HCT116 (cell line): Measurements from ENCODE around the gene METTL1. TPM values are rescaled to one million over a fixed set of nuclear protein-coding genes. Genes with fewer than 3 reads are reported as not detected.

Experiments
- ATAC-seq: fragments of 200-7000 bp; cut with Tn5 transposase; 2 replicates; pipeline ENCODE4 v1.9.1; 2020; ENCODE audit warnings: mild to moderate bottlenecking, moderate library complexity
- BruUV-seq: library from RNA; stranded (reverse); fragments of 400-500 nt; replicated peaks from 2 replicates; lab custom pipeline; 2021; lab: Mats Ljungman, UMichigan
- CTCF ChIA-PET: fragments of 300-600 bp; sonication (Branson Sonifier 250); formaldehyde crosslinking; loops from one replicate; lab custom pipeline; 2021; ENCODE audit warnings: antibody characterized with exemption; lab: Charles Lee
- POLR2A ChIA-PET: fragments of 300-600, 350-600 bp; sonication (Branson Sonifier 250); formaldehyde crosslinking; loops from one replicate; lab custom pipeline; 2021; ENCODE audit warnings: antibody characterized with exemption; lab: Charles Lee
- RAD21 ChIA-PET, 2 experiments: fragments of 300-600 bp; sonication (Branson Sonifier 250); formaldehyde crosslinking; loops; one replicate each; lab custom pipeline; 2023; ENCODE audit warnings: low total read pairs in 2 of 2; ENCODE audit not compliant: uncharacterized antibody in 2 of 2, unreplicated experiment in 2 of 2, low non-redundant PET in 1 of 2; lab: Charles Lee
- DNase-seq: peaks from one replicate; pipeline ENCODE4 v3.0.0-alpha.2; 2010; ENCODE audit warnings: low read depth, low spot score
- H2AFZ ChIP-seq: fragments of 200-600 bp; shearing (Covaris generic), sonication (generic); 2 replicates; pipeline ENCODE4 v1.6.1; 2017; ENCODE audit warnings: low read depth, mixed run types, mixed read lengths, antibody characterized with exemption, low read length; ENCODE audit not compliant: poor library complexity, severe bottlenecking
- H3K27ac ChIP-seq: 2 replicates; pipeline ENCODE4 v1.5.1; 2012; ENCODE audit warnings: low read depth, low read length
- H3K27me3 ChIP-seq: fragments of 200-600 bp; sonication (generic); 2 replicates; pipeline ENCODE4 v1.6.1; 2016; ENCODE audit warnings: mixed run types, low read length, mixed read lengths; ENCODE audit not compliant: insufficient read depth
- H3K36me3 ChIP-seq, 2 experiments: fragments of 200-500 bp in 1 of 2; fragments of 200-600 bp in 1 of 2; sonication (Bioruptor generic) in 1 of 2; sonication (generic) in 1 of 2; 2 replicates each; pipeline versions ENCODE4 v1.5.1 to v1.6.1; 2014 to 2016; ENCODE audit warnings: low read length in 2 of 2, inconsistent platforms in 1 of 2, mixed read lengths in 1 of 2, mixed run types in 1 of 2; ENCODE audit not compliant: insufficient read depth in 2 of 2, control insufficient read depth in 1 of 2
- H3K4me1 ChIP-seq, 2 experiments: fragments of 200-600 bp in 1 of 2; sonication (generic) in 1 of 2; 2 replicates each; pipeline versions ENCODE4 v1.5.1 to v1.6.1; 2012 to 2017; ENCODE audit warnings: low read length in 2 of 2, inconsistent platforms in 1 of 2, mild to moderate bottlenecking in 1 of 2, mixed read lengths in 1 of 2, mixed run types in 1 of 2, moderate library complexity in 1 of 2; ENCODE audit not compliant: insufficient read depth in 2 of 2, control insufficient read depth in 1 of 2
- H3K4me2 ChIP-seq: fragments of 200-600 bp; sonication (generic); 2 replicates; pipeline ENCODE4 v1.6.1; 2017; ENCODE audit warnings: mixed run types, low read length, mixed read lengths
- H3K4me3 ChIP-seq, 2 experiments: fragments of 200-600 bp in 1 of 2; sonication (generic) in 1 of 2; replicated peaks in 1 of 2; 2 replicates each; pipeline ENCODE4 v1.5.1; 2011 to 2016; ENCODE audit warnings: low read length in 2 of 2, control low read depth in 1 of 2, low read depth in 1 of 2, mild to moderate bottlenecking in 1 of 2, mixed read lengths in 1 of 2, mixed run types in 1 of 2
- H3K79me2 ChIP-seq: fragments of 200-600 bp; sonication (generic); 2 replicates; pipeline ENCODE4 v1.6.1; 2017; ENCODE audit warnings: mild to moderate bottlenecking, mixed run types, low read length, moderate library complexity, mixed read lengths; ENCODE audit not compliant: insufficient read depth
- H3K9ac ChIP-seq: fragments of 200-600 bp; sonication (generic); 2 replicates; pipeline ENCODE4 v1.6.1; 2016; ENCODE audit warnings: low read length, mixed read lengths
- H3K9me2 ChIP-seq: fragments of 200-600 bp; sonication (generic), shearing (Covaris generic); 2 replicates; pipeline ENCODE4 v1.6.1; 2017; ENCODE audit warnings: mixed run types, mild to moderate bottlenecking, moderate library complexity; ENCODE audit not compliant: insufficient read depth
- H3K9me3 ChIP-seq, 2 experiments: fragments of 200-500 bp in 1 of 2; fragments of 200-600 bp in 1 of 2; sonication (Bioruptor generic) in 1 of 2; sonication (generic) in 1 of 2; 2 replicates each; pipeline ENCODE4 v1.6.1; 2014 to 2017; ENCODE audit warnings: low read length in 2 of 2, mixed read lengths in 2 of 2, inconsistent platforms in 1 of 2, low read depth in 1 of 2, mild to moderate bottlenecking in 1 of 2, mixed run types in 1 of 2, moderate library complexity in 1 of 2; ENCODE audit not compliant: control insufficient read depth in 1 of 2, insufficient read depth in 1 of 2
- H4K20me1 ChIP-seq: fragments of 200-600 bp; sonication (generic), shearing (Covaris generic); 2 replicates; pipeline ENCODE4 v1.6.1; 2017; ENCODE audit warnings: mixed run types, mild to moderate bottlenecking, moderate library complexity; ENCODE audit not compliant: insufficient read depth
- FOSL1 ChIP-seq: IDR thresholded peaks from 2 replicates; pipeline ENCODE4 v1.6.1; 2012; ENCODE audit warnings: low read depth
- SP1 ChIP-seq: IDR thresholded peaks from 2 replicates; pipeline ENCODE4 v1.6.1; 2012; ENCODE audit warnings: low read depth
- ZFX ChIP-seq: fragments of 450-650 bp; IDR thresholded peaks from 2 replicates; pipeline ENCODE4 v1.6.1; 2017
- intact Hi-C: fragments of 100-400 bp; cut with micrococcal nuclease; formaldehyde crosslinking; loops from 2 replicates; pipeline ENCODE4 v1.10.0; 2022
- total RNA-seq: library from RNA; stranded (reverse); gene quantifications from one replicate; pipeline ENCODE4 v1.2.1, GENCODE V29; 2021; ENCODE audit not compliant: unreplicated experiment
- TF ChIP-seq, protein P1 (sequence below): IDR thresholded peaks from 2 replicates; pipeline ENCODE4 v1.6.1; 2012; ENCODE audit warnings: low read depth

METTL1 gene
- total RNA-seq, 1 experiment from 2014 or later, result 56.6 TPM

DNA sequence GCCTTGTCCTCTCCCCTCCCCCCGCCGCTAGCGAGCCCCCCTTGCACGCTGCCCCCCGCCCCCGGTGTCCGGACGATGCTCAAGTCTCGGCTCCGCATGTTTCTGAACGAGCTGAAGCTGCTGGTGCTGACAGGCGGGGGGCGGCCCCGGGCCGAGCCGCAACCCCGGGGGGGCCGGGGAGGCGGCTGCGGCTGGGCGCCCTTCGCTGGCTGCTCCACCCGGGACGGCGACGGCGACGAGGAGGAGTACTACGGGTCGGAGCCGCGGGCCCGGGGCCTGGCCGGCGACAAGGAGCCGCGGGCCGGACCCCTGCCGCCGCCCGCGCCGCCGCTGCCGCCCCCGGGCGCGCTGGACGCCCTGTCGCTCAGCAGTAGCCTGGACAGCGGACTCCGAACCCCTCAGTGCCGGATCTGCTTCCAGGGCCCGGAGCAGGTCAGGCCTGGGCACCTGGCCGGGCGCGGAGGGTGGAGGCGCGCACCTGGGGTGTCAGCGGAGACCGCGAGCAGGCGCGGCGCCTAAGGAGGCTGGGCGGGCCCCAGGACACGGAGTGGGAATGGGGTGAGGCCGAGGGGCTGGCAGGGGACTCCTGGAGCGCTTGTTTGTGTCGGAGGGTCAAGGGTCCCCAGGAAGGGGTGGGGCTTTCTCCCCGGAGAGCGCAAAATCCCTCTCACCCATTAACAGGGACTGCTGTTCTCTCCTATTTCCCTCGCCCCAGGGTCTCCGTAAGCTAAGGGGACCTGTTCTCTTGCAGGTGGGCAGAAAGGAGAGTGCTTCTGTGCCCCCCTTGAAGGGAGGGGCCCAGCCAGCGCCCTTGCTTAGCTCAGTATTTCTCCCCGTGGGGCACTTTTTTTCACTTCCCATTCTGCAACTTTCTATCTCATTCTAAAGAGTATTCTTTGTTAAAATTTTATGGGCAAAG lies 16.2 kb downstream of the METTL1 start:
- TF ChIP-seq ZFX (peak; percentile 60), FOSL1 (no peak), SP1 (no peak)
- TF ChIP-seq, protein P1, sequence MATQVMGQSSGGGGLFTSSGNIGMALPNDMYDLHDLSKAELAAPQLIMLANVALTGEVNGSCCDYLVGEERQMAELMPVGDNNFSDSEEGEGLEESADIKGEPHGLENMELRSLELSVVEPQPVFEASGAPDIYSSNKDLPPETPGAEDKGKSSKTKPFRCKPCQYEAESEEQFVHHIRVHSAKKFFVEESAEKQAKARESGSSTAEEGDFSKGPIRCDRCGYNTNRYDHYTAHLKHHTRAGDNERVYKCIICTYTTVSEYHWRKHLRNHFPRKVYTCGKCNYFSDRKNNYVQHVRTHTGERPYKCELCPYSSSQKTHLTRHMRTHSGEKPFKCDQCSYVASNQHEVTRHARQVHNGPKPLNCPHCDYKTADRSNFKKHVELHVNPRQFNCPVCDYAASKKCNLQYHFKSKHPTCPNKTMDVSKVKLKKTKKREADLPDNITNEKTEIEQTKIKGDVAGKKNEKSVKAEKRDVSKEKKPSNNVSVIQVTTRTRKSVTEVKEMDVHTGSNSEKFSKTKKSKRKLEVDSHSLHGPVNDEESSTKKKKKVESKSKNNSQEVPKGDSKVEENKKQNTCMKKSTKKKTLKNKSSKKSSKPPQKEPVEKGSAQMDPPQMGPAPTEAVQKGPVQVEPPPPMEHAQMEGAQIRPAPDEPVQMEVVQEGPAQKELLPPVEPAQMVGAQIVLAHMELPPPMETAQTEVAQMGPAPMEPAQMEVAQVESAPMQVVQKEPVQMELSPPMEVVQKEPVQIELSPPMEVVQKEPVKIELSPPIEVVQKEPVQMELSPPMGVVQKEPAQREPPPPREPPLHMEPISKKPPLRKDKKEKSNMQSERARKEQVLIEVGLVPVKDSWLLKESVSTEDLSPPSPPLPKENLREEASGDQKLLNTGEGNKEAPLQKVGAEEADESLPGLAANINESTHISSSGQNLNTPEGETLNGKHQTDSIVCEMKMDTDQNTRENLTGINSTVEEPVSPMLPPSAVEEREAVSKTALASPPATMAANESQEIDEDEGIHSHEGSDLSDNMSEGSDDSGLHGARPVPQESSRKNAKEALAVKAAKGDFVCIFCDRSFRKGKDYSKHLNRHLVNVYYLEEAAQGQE, result no peak
- RAD21 ChIA-PET, result no interaction called here
- H3K4me3 ChIP-seq, result peak overlapping the region; percentile 59 to 64
- intact Hi-C loops, result no loop called here
- peak overlapping the region; percentile 48 for H3K9ac ChIP-seq
- POLR2A ChIA-PET, result interaction anchor here (0.6 kb wide), 1 partner anchor 542 kb away, joined by 3 read pairs; no protein-coding TSS in a partner anchor
- peaks cover 0 to 5% of the 10 kb centered on the region in 2 experiments; a peak in 1 of 4 replicates for H3K36me3 ChIP-seq
- H2AFZ ChIP-seq, result no peak overlapping the region
- no peaks in the 10 kb centered on the region for H3K27me3 ChIP-seq
- peak overlapping the region; percentile 58; the same call in 1 of the 2 replicates for H3K27ac ChIP-seq
- no peaks in the 10 kb centered on the region for H3K9me2 ChIP-seq
- no peaks in the 10 kb centered on the region for H3K9me3 ChIP-seq
- no peaks in the 10 kb centered on the region for H4K20me1 ChIP-seq
- DNase-seq (no peak), ATAC-seq (no peak)
- H3K4me1 ChIP-seq, result peaks cover 20 to 44% of the 10 kb centered on the region in 2 experiments
- CTCF ChIA-PET, result interaction anchor here (1.6 to 2.3 kb wide), 2 partner anchors 11 to 16 kb away, joined by 6 to 51 read pairs; partner anchors contain the start of genes CYP27B1, EEF1AKMT3 and METTL1
- H3K79me2 ChIP-seq, result peaks cover 15% of the 10 kb centered on the region
- no TSS peak for BruUV-seq
- peak overlapping the region; percentile 93 for H3K4me2 ChIP-seq
